Osteoblast (primary cell): ENCODE results near the gene IRX5. TPM values are rescaled to one million over a fixed set of nuclear protein-coding genes. Genes with fewer than 3 reads are reported as not detected.

ENCODE experiments used
- DNase-seq: peaks from one replicate; pipeline ENCODE4 v3.0.0; 2011; ENCODE audit warnings: low spot score, mixed read lengths; ENCODE audit not compliant: insufficient read length; ENCODE audit errors: missing footprints
- H2AFZ ChIP-seq: 2 replicates; pipeline ENCODE4 v1.6.0; 2011; ENCODE audit warnings: mild to moderate bottlenecking, low read length
- H3K27ac ChIP-seq: 2 replicates; pipeline ENCODE4 v1.5.1; 2011; ENCODE audit warnings: mild to moderate bottlenecking, low read depth, low read length, moderate library complexity
- H3K27me3 ChIP-seq: 2 replicates; pipeline ENCODE4 v1.6.0; 2012; ENCODE audit warnings: mild to moderate bottlenecking, control low read depth, inconsistent platforms, low read length, moderate library complexity; ENCODE audit not compliant: insufficient read depth
- H3K36me3 ChIP-seq: 2 replicates; pipeline ENCODE4 v1.5.1; 2011; ENCODE audit warnings: mild to moderate bottlenecking, low read length, control low read depth, moderate library complexity; ENCODE audit not compliant: insufficient read depth
- H3K4me1 ChIP-seq: 2 replicates; pipeline ENCODE4 v1.5.1; 2011; ENCODE audit warnings: mild to moderate bottlenecking, low read length, control low read depth, moderate library complexity; ENCODE audit not compliant: insufficient read depth
- H3K4me2 ChIP-seq: 2 replicates; pipeline ENCODE4 v1.6.0; 2011; ENCODE audit warnings: mild to moderate bottlenecking, low read length; ENCODE audit not compliant: insufficient read depth
- H3K4me3 ChIP-seq: fragments of 200-600 bp; sonication (generic); 3 replicates; pipeline ENCODE4 v1.5.1; 2012; ENCODE audit warnings: mild to moderate bottlenecking, low read length, inconsistent platforms; ENCODE audit not compliant: insufficient read depth
- H3K79me2 ChIP-seq: 2 replicates; pipeline ENCODE4 v1.6.0; 2012; ENCODE audit warnings: mild to moderate bottlenecking, low read length, control low read depth, inconsistent platforms; ENCODE audit not compliant: insufficient read depth
- H3K9me3 ChIP-seq: 2 replicates; pipeline ENCODE4 v1.5.1; 2011; ENCODE audit warnings: low read depth, low read length, control low read depth
- H4K20me1 ChIP-seq: 2 replicates; pipeline ENCODE4 v1.6.0; 2012; ENCODE audit warnings: mild to moderate bottlenecking, low read length, control low read depth; ENCODE audit not compliant: insufficient read depth
- total RNA-seq: library from RNA; depleted of rRNA; stranded (reverse); fragments of >200 nt; gene quantifications from 2 replicates; pipeline ENCODE4 v1.2.3, GENCODE V29; 2012
- TF ChIP-seq, protein P1 (sequence below): IDR thresholded peaks from 2 replicates; pipeline ENCODE4 v1.5.1; 2011; ENCODE audit warnings: mild to moderate bottlenecking, low read depth, low read length, moderate library complexity; ENCODE audit errors: extremely low read depth

Gene IRX5
- total RNA-seq, 1 donor: 19.5 TPM

DNA sequence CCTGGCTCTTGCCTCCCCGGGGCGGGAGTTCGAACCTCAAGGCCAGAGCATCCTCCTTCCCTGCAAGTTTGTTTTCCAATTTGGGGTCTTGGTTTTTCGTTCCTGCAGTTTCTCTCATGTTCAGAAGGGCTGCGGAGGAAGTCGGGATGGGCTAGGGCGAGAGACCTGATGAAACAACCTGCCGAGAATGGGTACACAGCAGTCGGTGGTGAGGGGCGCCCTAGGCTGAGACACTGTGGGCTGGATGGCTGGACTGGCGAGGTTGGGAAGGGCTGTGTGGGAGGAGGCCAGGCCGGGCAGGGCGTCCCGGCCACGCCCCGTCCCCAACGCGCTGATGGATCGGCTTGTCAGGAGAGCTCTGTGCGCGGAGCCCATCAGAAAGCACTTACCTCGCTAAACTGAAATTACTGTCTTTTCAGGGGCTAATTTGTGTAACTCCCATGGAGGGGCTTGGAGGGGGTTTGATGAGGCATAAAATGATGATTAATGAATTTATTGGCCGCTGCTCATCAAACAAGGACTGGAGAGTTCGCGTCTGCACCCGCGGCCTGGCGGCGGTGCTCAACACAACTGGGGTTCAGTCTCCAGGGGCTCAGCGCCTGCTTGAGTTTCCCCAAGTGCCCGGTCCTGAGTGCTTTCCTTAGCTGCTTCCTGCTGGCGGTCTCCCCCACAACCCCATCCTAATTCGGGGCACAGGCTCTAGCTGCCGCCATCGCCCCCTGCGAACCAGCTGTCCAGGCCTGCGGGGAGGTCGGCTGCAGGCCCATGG lies 9.0 kb downstream of the IRX5 start:
- no peak for DNase-seq
- Histone ChIP-seq H4K20me1 (peaks cover 39% of the 10 kb centered on the region), H3K79me2 (peaks cover 81% of the 10 kb centered on the region), H3K36me3 (peaks cover 12% of the 10 kb centered on the region), H2AFZ (no peak overlapping the region), H3K4me3 (no peak overlapping the region), H3K9me3 (no peaks in the 10 kb centered on the region), H3K4me2 (no peak overlapping the region), H3K27me3 (no peaks in the 10 kb centered on the region), H3K4me1 (peaks cover 10% of the 10 kb centered on the region), H3K27ac (no peak overlapping the region)
- TF ChIP-seq, protein P1, sequence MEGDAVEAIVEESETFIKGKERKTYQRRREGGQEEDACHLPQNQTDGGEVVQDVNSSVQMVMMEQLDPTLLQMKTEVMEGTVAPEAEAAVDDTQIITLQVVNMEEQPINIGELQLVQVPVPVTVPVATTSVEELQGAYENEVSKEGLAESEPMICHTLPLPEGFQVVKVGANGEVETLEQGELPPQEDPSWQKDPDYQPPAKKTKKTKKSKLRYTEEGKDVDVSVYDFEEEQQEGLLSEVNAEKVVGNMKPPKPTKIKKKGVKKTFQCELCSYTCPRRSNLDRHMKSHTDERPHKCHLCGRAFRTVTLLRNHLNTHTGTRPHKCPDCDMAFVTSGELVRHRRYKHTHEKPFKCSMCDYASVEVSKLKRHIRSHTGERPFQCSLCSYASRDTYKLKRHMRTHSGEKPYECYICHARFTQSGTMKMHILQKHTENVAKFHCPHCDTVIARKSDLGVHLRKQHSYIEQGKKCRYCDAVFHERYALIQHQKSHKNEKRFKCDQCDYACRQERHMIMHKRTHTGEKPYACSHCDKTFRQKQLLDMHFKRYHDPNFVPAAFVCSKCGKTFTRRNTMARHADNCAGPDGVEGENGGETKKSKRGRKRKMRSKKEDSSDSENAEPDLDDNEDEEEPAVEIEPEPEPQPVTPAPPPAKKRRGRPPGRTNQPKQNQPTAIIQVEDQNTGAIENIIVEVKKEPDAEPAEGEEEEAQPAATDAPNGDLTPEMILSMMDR: no peak

DNA sequence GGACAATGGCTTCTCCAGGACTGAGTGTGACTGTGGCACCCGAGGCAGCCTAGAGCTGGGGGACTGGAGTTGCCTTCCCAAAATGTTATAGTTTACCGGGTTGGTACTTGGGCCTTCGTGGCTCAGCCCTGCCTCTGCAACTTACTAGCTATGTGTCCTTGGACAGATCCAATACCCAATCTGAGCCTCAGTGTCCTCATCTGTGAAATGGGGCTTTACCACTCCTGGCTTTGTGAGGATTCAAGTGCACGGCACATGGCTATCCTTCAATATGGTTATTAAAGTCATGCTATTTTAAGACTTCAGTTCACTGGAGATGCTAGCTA lies 9.6 kb downstream of the IRX5 start:
- no peak overlapping the region for H2AFZ ChIP-seq
- TF ChIP-seq, protein P1: no peak
- H3K36me3 ChIP-seq: peaks cover 8% of the 10 kb centered on the region
- no peak overlapping the region for H3K4me3 ChIP-seq
- no peak overlapping the region for H3K4me2 ChIP-seq
- H3K27me3 ChIP-seq: no peaks in the 10 kb centered on the region
- peaks cover 75% of the 10 kb centered on the region for H3K79me2 ChIP-seq
- no peak overlapping the region for H3K27ac ChIP-seq
- DNase-seq: no peak
- no peaks in the 10 kb centered on the region for H3K9me3 ChIP-seq
- peaks cover 7% of the 10 kb centered on the region for H3K4me1 ChIP-seq
- H4K20me1 ChIP-seq: peaks cover 34% of the 10 kb centered on the region

DNA sequence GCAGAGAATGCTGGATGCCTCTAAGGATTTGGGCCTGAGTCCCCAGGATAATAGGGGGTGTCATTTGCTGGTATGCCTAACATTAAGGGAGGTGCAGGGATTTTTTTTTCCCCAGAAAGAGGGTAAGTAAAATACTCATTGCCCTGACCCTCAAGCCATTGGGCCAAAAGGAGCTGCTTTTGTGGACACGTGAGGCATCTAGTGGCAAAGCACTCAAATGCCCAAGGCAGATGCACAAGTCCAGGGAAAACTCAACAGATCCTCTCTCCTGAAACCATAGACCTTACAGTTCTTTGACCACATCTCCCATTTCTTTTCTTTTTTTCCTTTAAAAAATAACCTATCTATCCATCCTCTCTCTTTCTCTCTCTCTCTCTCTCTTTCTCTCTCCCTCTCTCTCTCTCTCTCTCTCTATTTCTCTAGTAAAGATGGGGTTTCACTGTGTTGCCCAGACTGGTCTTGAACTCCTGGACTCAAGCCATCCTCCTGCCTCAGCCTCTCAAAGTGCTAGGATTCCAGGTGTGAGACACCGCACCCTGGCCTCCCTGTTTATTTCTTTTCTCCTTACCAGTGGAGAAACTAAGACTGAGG lies 11.8 kb downstream of the IRX5 start:
- TF ChIP-seq, protein P1: no peak
- peaks cover 53% of the 10 kb centered on the region for H3K79me2 ChIP-seq

DNA sequence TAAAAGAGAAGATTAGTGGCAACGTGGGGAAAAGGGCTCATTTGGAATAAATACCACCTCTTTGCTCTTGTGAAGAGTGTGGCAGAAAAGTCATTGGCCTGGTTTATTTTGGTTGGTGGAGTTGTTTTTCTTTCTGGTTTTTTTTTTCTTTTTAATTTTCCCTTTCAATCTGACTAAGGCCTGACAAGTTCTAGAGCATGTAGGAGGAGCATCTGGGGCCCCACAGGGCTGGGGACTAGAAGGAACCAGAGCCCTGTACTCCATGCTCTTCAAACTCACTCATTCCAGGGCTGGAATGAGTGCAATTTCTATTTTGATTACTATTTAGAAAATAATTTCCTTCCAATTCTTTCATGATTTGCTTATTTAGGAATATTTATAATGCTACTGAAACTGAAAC lies 13.3 kb downstream of the IRX5 start:
- H3K9me3 ChIP-seq: no peaks in the 10 kb centered on the region
- H4K20me1 ChIP-seq: peaks cover 20% of the 10 kb centered on the region
- no peak overlapping the region for H3K27ac ChIP-seq
- peaks cover 4% of the 10 kb centered on the region for H3K36me3 ChIP-seq
- no peak overlapping the region for H3K4me2 ChIP-seq
- H3K27me3 ChIP-seq: no peaks in the 10 kb centered on the region
- no peak for DNase-seq
- H3K79me2 ChIP-seq: peaks cover 38% of the 10 kb centered on the region
- H3K4me3 ChIP-seq: no peak overlapping the region
- H2AFZ ChIP-seq: no peak overlapping the region
- peaks cover 4% of the 10 kb centered on the region for H3K4me1 ChIP-seq
- TF ChIP-seq, protein P1: no peak

More for the DNA sequence above, 11.8 kb downstream of the IRX5 start:
- Histone ChIP-seq H3K4me1 (peaks cover 4% of the 10 kb centered on the region), H2AFZ (no peak overlapping the region), H3K27ac (no peak overlapping the region), H3K27me3 (no peaks in the 10 kb centered on the region), H3K4me3 (no peak overlapping the region), H3K36me3 (peaks cover 4% of the 10 kb centered on the region), H4K20me1 (peaks cover 22% of the 10 kb centered on the region), H3K4me2 (no peak overlapping the region), H3K9me3 (no peaks in the 10 kb centered on the region)
- DNase-seq: no peak
